Transverse colon (tissue), 4 donors: ENCODE results near the gene SOX1. TPM values are rescaled to one million over a fixed set of nuclear protein-coding genes. Genes with fewer than 3 reads are reported as not detected.

Experiments
- DNase-seq: peaks from one replicate; pipeline ENCODE4 v3.0.0-alpha.2; 2019
- H3K27ac ChIP-seq, 4 donors: fragments of 200-600 bp; sonication (generic); 2 replicates each; pipeline ENCODE4 v1.5.1; 2016 to 2018; ENCODE audit warnings: inconsistent platforms in 4 of 4
- H3K27me3 ChIP-seq: fragments of 200-600 bp; sonication (generic); 2 replicates; pipeline ENCODE4 v1.5.1; 2017; ENCODE audit warnings: inconsistent platforms
- H3K36me3 ChIP-seq, 4 donors: fragments of 200-600 bp; sonication (generic); 2 replicates each; pipeline ENCODE4 v1.5.1; 2017 to 2019; ENCODE audit warnings: inconsistent platforms in 4 of 4
- H3K4me1 ChIP-seq, 4 donors: fragments of 200-600 bp; sonication (generic); 2 replicates each; pipeline ENCODE4 v1.5.1; 2017 to 2020; ENCODE audit warnings: inconsistent platforms in 4 of 4
- H3K4me3 ChIP-seq, 4 donors: fragments of 200-600 bp; sonication (generic); 1 replicate in 1 of 4; 2 replicates in 3 of 4; pipeline versions ENCODE4 v1.5.1 to v1.6.1; 2017 to 2019; ENCODE audit warnings: inconsistent platforms in 4 of 4
- H3K9me3 ChIP-seq, 2 donors: fragments of 200-600 bp; sonication (generic); 2 replicates each; pipeline ENCODE4 v1.5.1; 2017 to 2019; ENCODE audit warnings: inconsistent platforms in 2 of 2
- EP300 ChIP-seq: sonication (generic); formaldehyde crosslinking; IDR thresholded peaks from one replicate; pipeline ENCODE4 v1.6.1; 2017; ENCODE audit warnings: antibody characterized with exemption, low read depth
- POLR2A ChIP-seq: fragments of 450-650 bp; IDR thresholded peaks from one replicate; pipeline ENCODE4 v1.6.1; 2016; ENCODE audit warnings: antibody characterized with exemption, mild to moderate bottlenecking, moderate library complexity
- POLR2AphosphoS5 ChIP-seq, 3 donors: sonication (generic); formaldehyde crosslinking; IDR thresholded peaks; one replicate each; pipeline ENCODE4 v1.6.1; 2016; ENCODE audit warnings: antibody characterized with exemption in 3 of 3
- WGBS, 2 donors: methylation state at CpG; one replicate each; pipeline ENCODE4 v1.1.5; 2018; ENCODE audit warnings: low coverage in 1 of 2; 5-methylcytosine and 5-hydroxymethylcytosine counted together
- in situ Hi-C, 4 donors: fragments of 200-750 bp; cut with MboI; loops; one replicate each; pipeline versions ENCODE4 v1.15.0 to v1.15.1; 2017; ENCODE audit warnings: low sequenced_read_pairs in 3 of 4, low pct_ligation_motif_present in 1 of 4, low pct_unique_long_range_greater_than_20kb in 1 of 4
- intact Hi-C: fragments of 100-400 bp; cut with DNase I; formaldehyde crosslinking; loops from one replicate; pipeline ENCODE4 v1.15.1; 2023; ENCODE audit warnings: low total_unique reads
- total RNA-seq, 4 donors: library from RNA; depleted of rRNA; stranded (reverse); fragments of >200 nt; gene quantifications; one replicate each; pipeline ENCODE4 v1.1.0, GENCODE V29; 2016
- TF ChIP-seq, protein P1 (sequence below), 5 experiments: fragments of 200-600 bp in 3 of 5; fragments of 450-650 bp in 2 of 5; sonication (generic) in 3 of 5; IDR thresholded peaks; 1 replicate in 2 of 5; 2 replicates in 3 of 5; pipeline ENCODE4 v1.5.1; 2016 to 2017; ENCODE audit warnings: antibody characterized with exemption in 5 of 5, inconsistent platforms in 3 of 5, mild to moderate bottlenecking in 2 of 5, moderate library complexity in 1 of 5

The SOX1 gene
- total RNA-seq, 4 donors from 2014 or later: not detected

DNA sequence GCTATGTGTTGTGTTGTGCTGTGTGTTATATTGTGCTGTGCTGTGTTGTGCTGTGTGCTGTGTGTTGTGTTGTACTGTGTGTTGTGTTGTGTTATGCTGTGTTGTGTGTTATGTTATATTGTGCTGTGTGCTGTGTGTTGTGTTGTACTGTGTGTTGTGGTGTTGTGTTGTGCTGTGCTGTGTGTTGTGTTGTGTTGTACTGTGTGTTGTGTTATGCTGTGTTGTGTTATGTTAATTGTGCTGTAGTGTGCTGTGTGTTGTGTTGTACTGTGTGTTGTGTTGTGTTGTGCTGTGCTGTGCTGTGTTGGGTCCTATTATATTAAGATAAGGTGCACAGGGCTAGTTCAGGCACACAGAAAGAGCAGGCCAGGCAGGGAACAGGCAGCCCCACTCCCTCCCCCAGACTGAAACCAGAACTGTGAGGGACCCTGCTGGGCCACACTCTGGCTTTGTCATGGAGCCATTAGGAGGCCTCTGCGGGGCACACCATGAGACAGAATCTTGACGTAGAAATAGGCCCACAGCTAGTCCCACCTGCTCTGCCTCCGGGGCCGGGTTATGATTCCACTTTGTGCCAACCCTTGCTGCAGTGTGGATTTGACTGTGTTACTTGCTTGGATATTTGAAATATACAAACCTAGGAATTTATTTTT, 12.1 kb downstream of the SOX1 start:
- in situ Hi-C loops (loop anchor here in 2 of 4 donors (25.0 kb wide), 1 partner anchor 358 kb away; no protein-coding TSS in a partner anchor), intact Hi-C loops (no loop called here)
- no peak for DNase-seq
- Histone ChIP-seq H3K4me1 (no peaks in the 10 kb centered on the region), H3K27me3 (peaks cover 71% of the 10 kb centered on the region), H3K36me3 (no peaks in the 10 kb centered on the region), H3K27ac (no peak overlapping the region), H3K4me3 (no peak overlapping the region), H3K9me3 (peaks cover 6 to 12% of the 10 kb centered on the region in 2 donors)
- 75% methylated on average over 4 of the region's 4 CpGs; no CpG with 5 or more reads in 1 of the 2 donors for WGBS, 2 donors
- TF ChIP-seq EP300 (no peak), POLR2AphosphoS5 (IDR thresholded peaks at IDR 0.05) (no peak), POLR2A (no peak)
- TF ChIP-seq, protein P1, sequence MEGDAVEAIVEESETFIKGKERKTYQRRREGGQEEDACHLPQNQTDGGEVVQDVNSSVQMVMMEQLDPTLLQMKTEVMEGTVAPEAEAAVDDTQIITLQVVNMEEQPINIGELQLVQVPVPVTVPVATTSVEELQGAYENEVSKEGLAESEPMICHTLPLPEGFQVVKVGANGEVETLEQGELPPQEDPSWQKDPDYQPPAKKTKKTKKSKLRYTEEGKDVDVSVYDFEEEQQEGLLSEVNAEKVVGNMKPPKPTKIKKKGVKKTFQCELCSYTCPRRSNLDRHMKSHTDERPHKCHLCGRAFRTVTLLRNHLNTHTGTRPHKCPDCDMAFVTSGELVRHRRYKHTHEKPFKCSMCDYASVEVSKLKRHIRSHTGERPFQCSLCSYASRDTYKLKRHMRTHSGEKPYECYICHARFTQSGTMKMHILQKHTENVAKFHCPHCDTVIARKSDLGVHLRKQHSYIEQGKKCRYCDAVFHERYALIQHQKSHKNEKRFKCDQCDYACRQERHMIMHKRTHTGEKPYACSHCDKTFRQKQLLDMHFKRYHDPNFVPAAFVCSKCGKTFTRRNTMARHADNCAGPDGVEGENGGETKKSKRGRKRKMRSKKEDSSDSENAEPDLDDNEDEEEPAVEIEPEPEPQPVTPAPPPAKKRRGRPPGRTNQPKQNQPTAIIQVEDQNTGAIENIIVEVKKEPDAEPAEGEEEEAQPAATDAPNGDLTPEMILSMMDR (IDR thresholded peaks at IDR 0.05): no peak

DNA sequence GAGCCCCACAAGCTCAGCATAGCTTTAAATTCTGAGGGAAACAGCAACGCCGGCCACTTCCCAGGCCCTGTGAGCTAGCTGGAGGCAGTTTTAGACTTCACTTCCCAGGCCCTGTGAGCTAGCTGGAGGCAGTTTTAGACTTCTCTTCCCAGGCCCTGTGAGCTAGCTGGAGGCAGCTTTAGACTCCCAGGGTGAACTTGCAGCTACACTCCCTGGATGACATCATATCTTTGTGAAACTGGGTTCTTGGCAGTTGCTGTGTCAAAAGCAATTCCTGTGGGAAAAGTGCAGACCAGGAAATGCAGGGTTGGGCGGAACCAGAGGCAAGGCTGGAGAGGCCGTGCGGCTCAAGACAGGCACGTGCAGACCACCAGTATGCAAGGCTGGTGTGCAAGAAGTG, 12.7 kb downstream of the SOX1 start:
- no peak overlapping the region for H3K27ac ChIP-seq
- in situ Hi-C loops: loop anchor here in 2 of 4 donors (25.0 kb wide), 1 partner anchor 358 kb away; no protein-coding TSS in a partner anchor
- H3K9me3 ChIP-seq: peaks cover 11 to 17% of the 10 kb centered on the region in 2 donors
- no peak for DNase-seq
- no peaks in the 10 kb centered on the region for H3K36me3 ChIP-seq
- no peaks in the 10 kb centered on the region for H3K4me1 ChIP-seq
- H3K4me3 ChIP-seq: no peak overlapping the region
- peaks cover 64% of the 10 kb centered on the region for H3K27me3 ChIP-seq
- TF ChIP-seq, protein P1 (IDR thresholded peaks at IDR 0.05): no peak
- TF ChIP-seq EP300: no peak
- no peak for TF ChIP-seq POLR2A
- no peak for TF ChIP-seq POLR2AphosphoS5 (IDR thresholded peaks at IDR 0.05)
- intact Hi-C loops: no loop called here
- WGBS, 2 donors: 38 to 53% methylated on average over 3 to 6 of the region's 6 CpGs

DNA sequence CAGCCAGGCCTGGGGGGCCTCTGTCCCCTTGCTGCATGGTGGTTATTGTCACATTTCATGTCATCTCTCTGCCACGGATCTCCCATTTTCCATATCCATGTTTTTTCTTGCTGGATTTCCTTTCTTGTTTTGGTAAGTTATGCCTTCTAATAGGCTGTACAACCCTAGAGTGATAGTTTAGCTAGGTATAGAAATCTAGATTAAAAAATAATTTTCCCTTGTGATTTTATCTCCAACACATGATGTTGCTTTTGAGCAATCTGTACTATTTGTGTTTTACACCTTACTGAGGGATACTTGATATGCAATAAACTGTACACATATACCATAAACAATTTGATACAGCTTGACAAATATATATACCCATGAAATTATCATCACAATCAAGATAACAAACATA, 17.0 kb downstream of the SOX1 start:
- intact Hi-C loops (no loop called here), in situ Hi-C loops (loop anchor here in 2 of 4 donors (25.0 kb wide), 1 partner anchor 353 kb away; no protein-coding TSS in a partner anchor)
- Histone ChIP-seq H3K4me1 (no peaks in the 10 kb centered on the region), H3K4me3 (no peak overlapping the region), H3K27me3 (peaks cover 43% of the 10 kb centered on the region), H3K36me3 (no peaks in the 10 kb centered on the region), H3K27ac (no peak overlapping the region), H3K9me3 (peaks cover 13 to 23% of the 10 kb centered on the region in 2 donors)
- TF ChIP-seq POLR2AphosphoS5 (IDR thresholded peaks at IDR 0.05): no peak
- TF ChIP-seq EP300: no peak
- WGBS, 2 donors: 92% methylated on average over 1 of the region's 1 CpG; no CpG with 5 or more reads in 1 of the 2 donors
- no peak for DNase-seq

DNA sequence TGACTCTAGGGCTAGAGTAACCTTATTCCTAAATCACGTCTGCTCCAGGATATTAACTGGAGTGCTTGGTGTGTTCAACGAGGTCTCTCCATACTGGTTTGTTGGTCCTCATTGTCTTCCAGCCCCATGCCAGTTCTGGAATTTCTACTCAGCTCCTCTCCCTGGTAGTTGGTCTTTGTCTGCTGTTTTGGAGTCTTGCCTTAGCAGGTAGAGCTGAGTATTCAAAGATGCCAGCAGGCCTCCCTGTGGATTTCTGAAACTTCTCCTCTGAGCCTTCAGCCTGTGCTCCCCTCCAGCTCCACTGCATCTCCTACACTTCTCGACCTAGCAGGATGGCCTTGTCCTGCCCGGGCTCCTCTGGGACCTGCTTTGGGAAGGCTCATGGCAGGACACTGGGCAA, 25.5 kb downstream of the SOX1 start:
- Histone ChIP-seq H3K4me3 (no peak overlapping the region), H3K27me3 (peaks cover 58% of the 10 kb centered on the region), H3K4me1 (no peaks in the 10 kb centered on the region), H3K36me3 (no peaks in the 10 kb centered on the region), H3K27ac (no peak overlapping the region), H3K9me3 (no peaks in the 10 kb centered on the region)
- DNase-seq: no peak
- intact Hi-C loops: no loop called here
- in situ Hi-C loops: loop anchor here in 2 of 4 donors (25.0 kb wide), 1 partner anchor 345 kb away; no protein-coding TSS in a partner anchor
- WGBS, 2 donors: 72 to 86% methylated on average over 2 to 4 of the region's 4 CpGs
- TF ChIP-seq EP300: no peak
- no peak for TF ChIP-seq POLR2AphosphoS5 (IDR thresholded peaks at IDR 0.05)
- TF ChIP-seq, protein P1 (IDR thresholded peaks at IDR 0.05): no peak
- no peak for TF ChIP-seq POLR2A
